GM10847 (cell line): ENCODE data around the gene CDKAL1.

Experiments
- POLR2A ChIP-seq: IDR thresholded peaks from 2 replicates; pipeline ENCODE4 v1.6.1; 2011; ENCODE audit not compliant: insufficient read length; ENCODE audit errors: extremely low read depth

The CDKAL1 gene

DNA sequence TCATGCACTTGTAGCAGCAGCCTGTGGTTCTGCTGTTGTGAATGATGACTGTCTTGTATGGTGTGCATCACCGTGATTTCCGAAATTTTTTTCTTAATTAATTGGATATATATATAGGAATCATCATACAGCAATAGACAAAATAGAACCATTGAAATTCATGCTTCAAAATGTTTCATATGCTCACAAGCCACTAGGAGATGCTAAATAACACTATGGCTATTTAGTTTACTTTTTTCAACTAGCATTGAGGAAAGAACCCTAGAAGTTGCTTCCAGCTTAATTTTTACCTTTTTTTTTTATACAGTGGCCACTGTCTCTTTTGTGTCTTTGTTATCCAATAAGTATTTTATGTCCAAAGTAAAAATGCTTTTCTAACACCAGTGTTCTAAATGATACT, 485.4 kb downstream of the CDKAL1 start:
- no peak for TF ChIP-seq POLR2A

DNA sequence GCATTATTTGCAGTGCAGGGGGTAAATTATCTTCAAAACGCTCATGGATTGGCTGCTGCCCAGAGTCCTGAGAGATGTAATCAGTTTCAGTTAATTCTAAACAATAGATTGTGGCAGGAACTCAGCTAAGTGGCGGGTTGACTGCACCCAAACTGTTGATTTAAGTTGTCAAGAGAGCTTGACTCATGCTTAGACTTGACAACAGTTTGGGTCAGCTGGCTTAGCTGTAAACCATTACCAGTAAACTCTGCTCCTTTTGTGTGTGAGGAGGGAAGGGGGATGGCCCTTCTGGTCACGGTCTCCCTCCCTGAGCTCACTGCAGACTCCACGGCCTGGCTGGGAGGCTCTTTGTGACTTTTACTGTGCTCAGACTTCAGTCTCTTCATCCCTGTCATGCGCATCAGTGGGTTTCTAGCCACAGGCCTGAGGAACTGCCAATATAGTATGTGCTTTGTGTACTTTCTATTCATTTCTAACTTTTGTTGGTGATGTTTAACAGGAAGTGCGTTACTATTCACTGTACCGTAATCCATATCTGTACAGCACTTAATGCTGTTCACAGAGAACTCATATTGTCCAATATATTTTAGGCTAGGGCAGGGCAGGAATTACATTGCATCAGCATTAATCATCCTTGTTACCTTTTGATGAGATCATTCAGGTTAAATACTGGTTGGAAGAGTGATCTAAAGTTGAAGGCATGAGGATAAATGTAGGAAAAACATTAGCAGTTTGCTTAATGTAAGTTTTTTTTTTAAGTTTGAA, 488.3 kb downstream of the CDKAL1 start:
- TF ChIP-seq POLR2A: no peak

DNA sequence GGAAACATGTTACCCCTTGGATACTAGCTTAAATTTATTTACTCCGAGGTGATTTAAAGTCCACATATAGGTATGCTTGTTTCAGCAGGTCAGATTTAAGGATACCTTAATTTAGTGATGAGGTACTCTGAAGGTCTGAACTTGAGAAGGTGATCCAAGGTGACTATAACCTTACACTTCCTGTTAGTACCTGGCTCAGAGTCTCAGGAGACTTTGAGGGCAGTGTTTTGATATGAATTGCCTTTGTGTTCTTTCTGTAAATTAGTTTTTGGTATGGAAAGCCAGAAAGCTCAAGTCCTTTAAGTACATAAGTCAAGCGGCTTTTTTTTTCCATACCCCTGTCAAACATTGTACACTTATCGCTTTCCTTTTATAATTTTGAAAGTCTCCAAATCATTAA, 489.0 kb downstream of the CDKAL1 start:
- TF ChIP-seq POLR2A: no peak

DNA sequence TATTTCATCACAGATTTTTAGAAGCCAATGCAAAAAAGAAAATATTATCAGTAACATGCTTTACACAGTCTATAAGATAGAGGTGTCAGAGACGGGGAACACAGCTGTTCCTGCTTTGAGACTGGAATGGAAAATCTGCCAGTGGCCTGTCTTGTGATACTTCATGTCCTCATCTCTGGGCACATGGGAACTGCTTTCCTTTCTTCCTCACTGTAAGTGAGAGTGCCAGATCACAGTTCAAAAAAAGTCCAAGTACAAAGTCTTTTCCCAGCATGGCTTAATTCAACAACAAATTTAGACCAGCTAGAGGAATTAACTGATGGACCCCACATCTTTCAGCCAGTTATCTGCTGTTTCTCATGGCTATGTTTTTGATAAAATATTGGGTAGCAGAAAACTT, 490.4 kb downstream of the CDKAL1 start:
- no peak for TF ChIP-seq POLR2A

DNA sequence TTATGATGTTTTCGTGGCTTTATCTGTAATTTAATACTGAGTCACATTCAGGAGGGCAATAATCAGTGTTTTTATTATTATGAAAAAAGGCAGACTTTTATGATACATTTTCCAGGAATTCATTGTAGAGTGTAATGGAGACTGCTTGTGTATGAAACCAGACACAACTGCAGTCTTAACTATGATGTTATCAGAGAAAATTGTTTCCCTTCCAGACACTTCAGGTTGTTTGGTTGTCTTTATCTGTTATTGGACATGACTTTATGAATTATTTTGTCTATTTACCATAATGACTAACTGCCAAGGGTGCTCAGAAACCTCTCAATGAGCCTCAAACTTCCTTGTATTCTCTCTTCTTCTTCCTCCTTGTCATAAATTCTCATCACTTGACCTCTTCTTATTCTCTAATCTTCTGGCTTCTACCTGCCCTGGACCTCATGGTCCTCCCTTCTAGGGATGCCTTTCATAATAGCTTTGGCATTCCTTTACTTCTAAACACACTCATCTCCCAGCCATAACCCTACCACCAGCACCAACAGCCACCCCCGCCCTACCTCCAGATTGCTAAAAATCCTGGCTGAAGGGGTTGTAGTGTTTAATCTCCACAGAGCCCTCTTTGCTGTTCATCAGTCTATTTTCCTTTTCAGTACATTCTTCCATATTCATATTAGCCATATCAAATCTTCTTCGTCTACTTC, 492.5 kb downstream of the CDKAL1 start:
- TF ChIP-seq POLR2A: no peak

DNA sequence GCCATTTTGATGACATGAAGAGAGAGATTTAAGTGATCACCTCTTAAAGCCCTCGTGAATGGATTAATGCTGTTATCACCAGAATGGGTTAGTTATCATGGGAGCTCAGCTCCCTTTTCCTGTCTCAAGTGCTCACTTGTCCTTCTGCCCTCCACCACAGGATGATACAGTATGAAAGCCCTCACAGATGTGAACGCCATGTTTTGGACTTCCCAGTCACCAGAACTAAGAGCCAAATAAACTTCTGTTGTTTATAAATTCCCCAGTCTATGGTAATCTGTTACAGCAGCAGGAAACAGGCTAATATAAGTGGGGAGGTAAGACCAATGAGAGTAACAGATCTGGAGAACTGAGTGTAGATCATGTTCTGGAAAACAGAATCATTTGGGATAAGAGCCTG, 493.2 kb downstream of the CDKAL1 start:
- TF ChIP-seq POLR2A: no peak

DNA sequence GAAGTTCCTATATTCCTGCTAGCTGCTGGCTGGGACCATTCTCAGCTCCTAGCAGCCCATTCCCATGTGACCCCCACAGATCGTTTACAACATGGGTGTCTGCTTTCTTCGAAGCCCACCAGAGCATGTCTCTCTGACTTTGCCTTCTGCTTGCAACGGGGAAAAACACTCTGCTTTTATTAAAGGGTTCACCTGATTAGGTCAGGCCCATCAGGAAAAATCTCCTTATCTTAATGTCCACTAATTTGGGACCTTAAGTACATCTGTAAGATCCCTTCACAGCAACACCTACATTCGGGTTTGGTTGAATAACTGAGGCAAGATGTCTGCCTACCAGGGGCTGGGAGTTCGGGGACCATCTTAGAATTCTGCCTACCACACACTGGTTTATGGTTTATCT, 496.9 kb downstream of the CDKAL1 start:
- no peak for TF ChIP-seq POLR2A

DNA sequence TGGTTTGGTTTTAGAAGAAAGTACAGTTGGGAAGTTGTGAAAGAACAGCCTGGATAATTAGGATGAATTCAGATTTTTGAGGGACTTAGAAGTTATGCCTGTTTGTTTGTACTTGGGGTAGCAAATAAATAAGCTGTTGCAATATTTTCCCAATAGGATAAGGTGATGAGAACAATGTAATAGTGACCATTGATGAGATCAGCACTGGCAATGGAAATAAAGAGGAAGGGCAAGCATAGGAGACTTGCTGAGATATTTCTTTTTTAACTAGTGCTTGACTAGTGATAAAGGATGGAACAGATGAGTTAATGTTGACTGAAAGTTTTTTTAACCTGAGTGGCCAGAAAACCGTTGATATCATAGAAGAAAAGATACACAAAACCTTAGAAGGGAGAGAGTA, 498.8 kb downstream of the CDKAL1 start:
- no peak for TF ChIP-seq POLR2A

DNA sequence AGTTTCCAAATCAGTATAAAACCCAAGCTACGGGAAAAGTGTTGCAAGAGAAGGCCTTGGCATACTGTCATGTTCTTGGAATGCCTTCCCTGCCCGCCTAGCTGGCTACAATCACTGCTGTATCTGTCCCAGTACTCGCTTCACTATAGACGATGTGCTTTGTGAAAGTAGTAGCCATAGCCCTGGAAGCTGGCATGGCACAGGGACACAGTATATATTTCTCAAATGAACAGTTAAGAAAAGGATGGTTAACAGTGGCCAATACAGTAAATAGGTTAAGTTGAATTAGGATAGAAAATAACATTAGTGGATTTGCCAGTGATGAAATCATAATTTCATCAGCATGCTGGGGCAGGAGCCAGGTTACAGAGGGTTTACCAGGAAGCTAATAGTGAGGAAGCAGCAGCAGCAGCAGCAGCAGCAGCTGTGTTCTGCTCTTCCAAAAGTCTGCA, 499.3 kb downstream of the CDKAL1 start:
- no peak for TF ChIP-seq POLR2A

DNA sequence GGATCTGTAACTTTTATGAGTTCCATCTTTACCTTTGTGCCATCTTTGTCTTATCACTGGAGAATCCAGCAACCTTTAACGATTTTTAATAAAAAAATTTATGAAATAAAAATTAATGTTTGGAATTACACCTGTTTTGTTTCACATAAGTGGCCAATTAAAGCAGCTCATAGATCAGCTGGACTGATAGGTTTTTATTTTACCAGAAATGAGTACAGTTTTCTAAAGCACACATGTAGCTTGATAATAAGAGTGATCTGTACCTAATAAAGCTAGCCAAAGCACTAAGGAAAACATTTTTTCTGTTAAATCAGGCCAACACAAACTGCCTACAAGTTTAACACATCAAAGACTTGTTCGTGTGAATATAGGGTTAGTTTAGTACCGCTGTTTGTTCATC, 500.1 kb downstream of the CDKAL1 start:
- TF ChIP-seq POLR2A: no peak

DNA sequence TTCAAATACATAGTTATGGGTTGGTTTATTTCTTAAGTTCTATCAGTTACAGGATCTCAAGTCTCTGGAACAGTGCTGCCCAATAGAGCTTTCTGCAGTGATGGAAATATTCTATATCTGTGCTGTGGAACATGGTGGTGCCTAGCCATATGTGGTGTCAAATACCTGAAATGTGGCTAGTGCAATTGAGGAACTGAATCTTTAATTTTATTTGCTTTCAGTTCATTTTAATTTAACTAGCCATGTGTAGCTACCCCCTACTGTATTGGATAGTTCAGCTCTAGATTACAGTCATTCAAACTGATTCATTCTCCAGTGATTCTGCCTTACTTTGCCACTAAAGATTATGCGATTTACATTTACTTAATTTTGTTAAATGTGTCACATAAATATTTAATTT, 503.2 kb downstream of the CDKAL1 start:
- TF ChIP-seq POLR2A: no peak

DNA sequence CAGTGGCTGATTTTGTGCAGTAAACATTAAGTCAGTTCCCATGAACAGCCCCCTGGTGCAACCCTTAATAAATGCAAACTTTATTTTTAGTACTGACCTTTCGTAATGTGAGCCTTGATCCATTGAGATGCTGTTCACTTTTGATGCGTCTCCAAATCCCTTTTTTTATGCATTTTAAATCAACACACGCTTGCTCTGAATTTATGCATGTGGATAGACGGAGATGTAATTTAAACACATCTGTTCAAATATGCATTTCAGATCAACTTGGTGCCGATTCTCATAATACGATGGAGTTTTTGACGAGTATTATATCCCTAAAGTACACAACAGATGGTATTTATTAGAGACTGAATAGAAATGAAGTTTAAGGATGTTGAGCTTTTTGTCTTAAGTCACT, 505.7 kb downstream of the CDKAL1 start:
- no peak for TF ChIP-seq POLR2A

DNA sequence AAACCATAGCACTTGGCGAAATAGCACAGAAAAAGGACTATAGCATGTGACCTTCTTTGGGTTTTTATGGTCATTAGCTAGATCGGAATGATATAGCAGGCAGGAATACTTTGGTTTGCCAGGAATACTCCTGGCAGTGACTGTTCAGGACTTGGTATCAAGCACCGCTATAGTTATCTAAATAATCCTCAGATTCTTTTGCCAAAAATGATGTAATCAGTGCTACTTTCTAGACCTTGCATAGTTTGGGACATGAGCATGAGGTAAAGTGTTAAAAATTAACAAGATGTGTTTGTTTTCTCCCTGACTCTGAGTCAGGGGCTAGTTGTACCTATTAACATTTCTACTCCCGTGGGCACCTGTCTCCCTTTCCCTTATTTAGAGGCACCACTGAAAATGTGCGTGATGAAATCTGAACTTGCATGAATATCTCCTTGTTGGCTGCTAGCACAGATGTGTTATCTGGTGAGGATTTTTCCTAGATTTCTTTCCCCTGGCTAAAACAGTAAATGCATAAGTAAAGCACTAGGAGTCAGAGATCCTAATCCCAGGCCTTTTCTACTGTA, 511.0 kb downstream of the CDKAL1 start:
- no peak for TF ChIP-seq POLR2A

DNA sequence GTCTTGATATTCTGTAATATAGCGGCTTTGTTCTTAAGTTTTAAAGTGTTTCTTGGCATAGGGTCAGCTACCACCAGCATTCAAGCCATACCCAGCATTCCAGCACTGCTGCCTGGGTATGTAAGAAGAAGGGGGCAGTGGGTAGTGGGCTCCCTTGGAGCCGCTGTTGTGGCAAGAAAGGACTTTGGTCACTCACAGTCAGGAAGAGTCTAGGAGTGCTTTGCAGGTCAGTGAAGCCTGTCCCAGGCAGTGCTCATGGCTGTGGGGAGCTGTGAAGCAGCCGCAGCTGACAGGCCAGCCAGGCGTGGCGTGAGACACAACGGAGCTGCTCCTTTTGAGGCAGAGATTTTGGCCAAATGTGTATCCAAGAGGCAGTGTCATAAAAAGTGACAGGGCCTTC, 512.0 kb downstream of the CDKAL1 start:
- TF ChIP-seq POLR2A: no peak

DNA sequence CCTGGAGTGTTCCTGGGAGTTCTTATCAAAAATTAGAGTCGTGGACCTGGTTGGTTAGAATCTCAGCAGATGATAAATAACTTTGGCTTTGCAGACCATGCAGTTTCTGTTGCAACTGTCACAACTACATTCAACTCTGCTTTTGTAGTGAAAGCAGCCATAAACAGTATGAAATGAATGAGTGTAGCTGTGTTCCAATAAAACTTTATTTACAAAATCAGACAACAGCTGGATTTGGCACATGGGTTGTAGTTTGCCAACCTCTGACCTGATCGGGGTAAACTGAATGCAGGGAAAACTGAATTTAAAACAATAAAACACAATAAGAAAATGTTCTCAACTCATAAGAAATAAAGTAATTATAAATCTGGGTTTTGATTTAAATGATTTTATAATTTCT, 513.8 kb downstream of the CDKAL1 start:
- no peak for TF ChIP-seq POLR2A

DNA sequence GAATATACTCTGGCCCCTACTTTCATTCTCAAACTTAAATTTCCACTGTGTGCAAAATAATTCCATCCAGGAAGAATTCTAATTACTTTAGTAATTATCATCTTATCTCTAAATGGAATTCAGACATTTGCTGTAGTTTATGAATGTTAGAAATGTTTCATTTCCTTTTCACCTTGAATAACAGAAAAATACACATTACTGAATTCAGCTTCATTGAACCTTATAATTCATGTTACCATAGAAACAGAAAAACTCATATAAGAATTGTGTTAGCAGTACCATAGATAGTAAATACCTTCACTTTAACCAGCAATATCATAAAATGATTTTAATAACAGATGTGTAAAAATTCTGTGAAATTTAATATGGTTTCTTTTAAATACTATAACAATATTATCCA, 514.9 kb downstream of the CDKAL1 start:
- TF ChIP-seq POLR2A: no peak
